ENCODE data around the gene OSTN.
"Not testable (repeated sequence)": the region's sequence is repeated elsewhere in the genome, so short reads cannot be mapped to it uniquely, and the experiment has no call there.

The OSTN gene

GRCh38 chr3:191268737-191269136, 69.7 kb downstream of the OSTN start:
- DNase-seq = no peak

- no peak for DNase-seq
Observed at GRCh38 chr3:191269289-191270085, 70.4 kb downstream of the OSTN start.

GRCh38 chr3:191275244-191275643, 76.2 kb downstream of the OSTN start:
- DNase-seq = not testable (repeated sequence)

GRCh38 chr3:191275751-191276150, 76.7 kb downstream of the OSTN start:
- peak in 1 of 2 experiments; percentile 9 for DNase-seq

GRCh38 chr3:191280111-191280510, 81.1 kb downstream of the OSTN start:
- DNase-seq = no peak

- DNase-seq = no peak
Observed at GRCh38 chr3:191280882-191281281, 81.8 kb downstream of the OSTN start.

GRCh38 chr3:191282251-191283185, 83.5 kb downstream of the OSTN start:
- DNase-seq = no peak

- no peak for DNase-seq
Observed at GRCh38 chr3:191283400-191283799, 84.4 kb downstream of the OSTN start.

GRCh38 chr3:191290311-191291025, 91.4 kb downstream of the OSTN start:
- no peak for DNase-seq

- DNase-seq = no peak
Observed at GRCh38 chr3:191292243-191293015, 93.4 kb downstream of the OSTN start.

- DNase-seq = no peak
Observed at GRCh38 chr3:191294291-191294690, 95.2 kb downstream of the OSTN start.

- DNase-seq = no peak
Observed at GRCh38 chr3:191296041-191296541, 97.0 kb downstream of the OSTN start.

GRCh38 chr3:191298846-191299245, 99.8 kb downstream of the OSTN start:
- DNase-seq = no peak

- DNase-seq = no peak
Observed at GRCh38 chr3:191300422-191300821, 101.4 kb downstream of the OSTN start.

- no peak for DNase-seq
Observed at GRCh38 chr3:191301017-191301416, 102.0 kb downstream of the OSTN start.

- DNase-seq = no peak
Observed at GRCh38 chr3:191301782-191302411, 102.9 kb downstream of the OSTN start.

GRCh38 chr3:191302451-191302850, 103.4 kb downstream of the OSTN start:
- DNase-seq = no peak

GRCh38 chr3:191303596-191303995, 104.6 kb downstream of the OSTN start:
- DNase-seq = no peak

GRCh38 chr3:191306428-191306827, 107.4 kb downstream of the OSTN start:
- no peak for DNase-seq

GRCh38 chr3:191307341-191307740, 108.3 kb downstream of the OSTN start:
- no peak for DNase-seq

- DNase-seq = no peak
Observed at GRCh38 chr3:191313296-191313695, 114.3 kb downstream of the OSTN start.
